H9 (cell line): Measurements from ENCODE around the gene HCN2. TPM values are rescaled to one million over a fixed set of nuclear protein-coding genes. Genes with fewer than 3 reads are reported as not detected.

Source experiments
- DNase-seq: peaks from one replicate; pipeline ENCODE4 v3.0.0-alpha.2; 2017
- H2AFZ ChIP-seq: one replicate; pipeline ENCODE4 v1.6.1; 2013; ENCODE audit warnings: mild to moderate bottlenecking, low read length, control low read depth, moderate library complexity
- H2AK5ac ChIP-seq: 2 replicates; pipeline ENCODE4 v1.6.1; 2013; ENCODE audit warnings: low read length, control low read depth, mixed read lengths; ENCODE audit not compliant: insufficient read length
- H2BK120ac ChIP-seq: one replicate; pipeline ENCODE4 v1.6.1; 2013; ENCODE audit warnings: low read depth, mild to moderate bottlenecking, low read length, control low read depth, inconsistent platforms; ENCODE audit not compliant: poor library complexity, severe bottlenecking
- H2BK12ac ChIP-seq: 2 replicates; pipeline ENCODE4 v1.6.1; 2013; ENCODE audit warnings: low read length, control low read depth, mixed read lengths, low read depth; ENCODE audit not compliant: insufficient read length
- H2BK15ac ChIP-seq: 2 replicates; pipeline ENCODE4 v1.6.1; 2013; ENCODE audit warnings: low read depth, low read length, control low read depth
- H2BK20ac ChIP-seq: one replicate; pipeline ENCODE4 v1.6.1; 2013; ENCODE audit warnings: low read depth, mild to moderate bottlenecking, low read length, control low read depth, inconsistent platforms; ENCODE audit not compliant: poor library complexity, severe bottlenecking
- H2BK5ac ChIP-seq: 2 replicates; pipeline ENCODE4 v1.6.1; 2013; ENCODE audit warnings: low read length, control low read depth, mixed read lengths; ENCODE audit not compliant: insufficient read length
- H3K14ac ChIP-seq: 2 replicates; pipeline ENCODE4 v1.6.1; 2013; ENCODE audit warnings: low read length, control low read depth; ENCODE audit not compliant: insufficient read depth
- H3K18ac ChIP-seq: 2 replicates; pipeline ENCODE4 v1.6.1; 2013; ENCODE audit warnings: low read depth, mild to moderate bottlenecking, mixed read lengths, low read length, control low read depth; ENCODE audit not compliant: insufficient read length
- H3K23ac ChIP-seq: 2 replicates; pipeline ENCODE4 v1.6.1; 2013; ENCODE audit warnings: low read length, control low read depth, mixed read lengths, low read depth; ENCODE audit not compliant: insufficient read length
- H3K23me2 ChIP-seq: 2 replicates; pipeline ENCODE4 v1.6.1; 2013; ENCODE audit warnings: low read depth, mild to moderate bottlenecking, mixed read lengths, low read length, control low read depth; ENCODE audit not compliant: insufficient read length, poor library complexity, severe bottlenecking
- H3K27ac ChIP-seq: 2 replicates; pipeline ENCODE4 v1.5.1; 2013; ENCODE audit warnings: low read length, control low read depth, mixed read lengths, low read depth; ENCODE audit not compliant: insufficient read length
- H3K27me3 ChIP-seq: 2 replicates; pipeline ENCODE4 v1.6.1; 2013; ENCODE audit warnings: low read length, control low read depth, inconsistent platforms; ENCODE audit not compliant: insufficient read depth
- H3K4ac ChIP-seq: 2 replicates; pipeline ENCODE4 v1.6.1; 2013; ENCODE audit warnings: low read depth, mild to moderate bottlenecking, control low read depth, inconsistent platforms, low read length, moderate library complexity
- H3K4me1 ChIP-seq: 2 replicates; pipeline ENCODE4 v1.6.1; 2013; ENCODE audit warnings: low read length, control low read depth, inconsistent platforms; ENCODE audit not compliant: insufficient read depth
- H3K4me2 ChIP-seq: 2 replicates; pipeline ENCODE4 v1.6.1; 2013; ENCODE audit warnings: low read length, control low read depth, mixed read lengths; ENCODE audit not compliant: insufficient read length, insufficient read depth
- H3K56ac ChIP-seq: 2 replicates; pipeline ENCODE4 v1.6.1; 2013; ENCODE audit warnings: low read depth, mild to moderate bottlenecking, mixed read lengths, low read length, control low read depth; ENCODE audit not compliant: insufficient read length
- H3K79me1 ChIP-seq: 2 replicates; pipeline ENCODE4 v1.6.1; 2013; ENCODE audit warnings: low read depth, mild to moderate bottlenecking, moderate library complexity, low read length, control low read depth, inconsistent platforms; ENCODE audit not compliant: insufficient read depth, poor library complexity, severe bottlenecking
- H3K79me2 ChIP-seq: 2 replicates; pipeline ENCODE4 v1.6.1; 2013; ENCODE audit warnings: low read length, control low read depth, inconsistent platforms; ENCODE audit not compliant: insufficient read depth
- H3K9ac ChIP-seq: 2 replicates; pipeline ENCODE4 v1.6.1; 2013; ENCODE audit warnings: low read length, control low read depth, mixed read lengths; ENCODE audit not compliant: insufficient read length; ENCODE audit errors: extremely low read depth
- H3K9me3 ChIP-seq: one replicate; pipeline ENCODE4 v1.6.1; 2013; ENCODE audit warnings: low read depth, low read length, inconsistent platforms; ENCODE audit not compliant: control insufficient read depth
- H3T11ph ChIP-seq: one replicate; pipeline ENCODE4 v1.6.1; 2013; ENCODE audit warnings: mild to moderate bottlenecking, low read length, control low read depth, inconsistent platforms
- H4K20me1 ChIP-seq: one replicate; pipeline ENCODE4 v1.6.1; 2013; ENCODE audit not compliant: control insufficient read depth, insufficient read length, insufficient read depth
- H4K5ac ChIP-seq: 2 replicates; pipeline ENCODE4 v1.6.1; 2013; ENCODE audit warnings: low read depth, mild to moderate bottlenecking, mixed read lengths, low read length, control low read depth; ENCODE audit not compliant: insufficient read length
- H4K8ac ChIP-seq: replicated peaks from 2 replicates; pipeline ENCODE4 v1.6.1; 2013; ENCODE audit warnings: low read length, control low read depth, mixed read lengths, low read depth; ENCODE audit not compliant: insufficient read length
- H4K91ac ChIP-seq: 2 replicates; pipeline ENCODE4 v1.6.1; 2013; ENCODE audit warnings: low read depth, mild to moderate bottlenecking, moderate library complexity, mixed read lengths, low read length, control low read depth; ENCODE audit not compliant: insufficient read length
- H3K27ac Mint-ChIP-seq, 3 experiments: 2 replicates in 2 of 3; 3 replicates in 1 of 3; pipeline ENCODE4 v1.8.0; 2020 to 2021; ENCODE audit warnings: mixed read lengths in 3 of 3, mild to moderate bottlenecking in 1 of 3, moderate library complexity in 1 of 3
- H3K27me3 Mint-ChIP-seq: 2 replicates; pipeline ENCODE4 v1.8.0; 2021; ENCODE audit warnings: low read depth, mild to moderate bottlenecking, moderate library complexity, mixed read lengths
- H3K36me3 Mint-ChIP-seq, 3 experiments: 2 replicates in 2 of 3; 3 replicates in 1 of 3; pipeline ENCODE4 v1.8.0; 2020 to 2021; ENCODE audit warnings: low read depth in 3 of 3, mixed read lengths in 3 of 3; ENCODE audit not compliant: insufficient read depth in 1 of 3
- H3K4me1 Mint-ChIP-seq, 2 experiments: 2 replicates each; pipeline ENCODE4 v1.8.0; 2020; ENCODE audit warnings: mixed read lengths in 2 of 2
- H3K4me3 Mint-ChIP-seq, 2 experiments: 2 replicates in 1 of 2; 3 replicates in 1 of 2; pipeline ENCODE4 v1.8.0; 2020 to 2021; ENCODE audit warnings: mild to moderate bottlenecking in 2 of 2, mixed read lengths in 2 of 2, moderate library complexity in 1 of 2
- H3K9me3 Mint-ChIP-seq, 2 experiments: 2 replicates in 1 of 2; 3 replicates in 1 of 2; pipeline ENCODE4 v1.8.0; 2020; ENCODE audit warnings: mild to moderate bottlenecking in 2 of 2, mixed read lengths in 2 of 2, moderate library complexity in 1 of 2
- WGBS: extraction: QIAGEN DNeasy Blood & Tissue Kit; methylation state at CpG from one replicate; pipeline ENCODE4 v1.1.7; 2013; ENCODE audit warnings: missing lambda C conversion rate, low lambda C conversion rate, mixed read lengths; ENCODE audit not compliant: insufficient read length; ENCODE audit errors: extremely low coverage; 5-methylcytosine and 5-hydroxymethylcytosine counted together
- total RNA-seq: library from RNA; stranded (reverse); gene quantifications from 2 replicates; pipeline ENCODE4 v1.2.1, GENCODE V29; 2021
- TF ChIP-seq, protein P1 (sequence below): fragments of 200-600 bp; sonication (generic); conservative IDR thresholded peaks from 3 replicates; pipeline ENCODE4 v1.8.0; 2021; ENCODE audit warnings: antibody characterized with exemption, mild to moderate bottlenecking

Gene HCN2
- total RNA-seq, 1 experiment from 2014 or later: 3.7 TPM

DNA sequence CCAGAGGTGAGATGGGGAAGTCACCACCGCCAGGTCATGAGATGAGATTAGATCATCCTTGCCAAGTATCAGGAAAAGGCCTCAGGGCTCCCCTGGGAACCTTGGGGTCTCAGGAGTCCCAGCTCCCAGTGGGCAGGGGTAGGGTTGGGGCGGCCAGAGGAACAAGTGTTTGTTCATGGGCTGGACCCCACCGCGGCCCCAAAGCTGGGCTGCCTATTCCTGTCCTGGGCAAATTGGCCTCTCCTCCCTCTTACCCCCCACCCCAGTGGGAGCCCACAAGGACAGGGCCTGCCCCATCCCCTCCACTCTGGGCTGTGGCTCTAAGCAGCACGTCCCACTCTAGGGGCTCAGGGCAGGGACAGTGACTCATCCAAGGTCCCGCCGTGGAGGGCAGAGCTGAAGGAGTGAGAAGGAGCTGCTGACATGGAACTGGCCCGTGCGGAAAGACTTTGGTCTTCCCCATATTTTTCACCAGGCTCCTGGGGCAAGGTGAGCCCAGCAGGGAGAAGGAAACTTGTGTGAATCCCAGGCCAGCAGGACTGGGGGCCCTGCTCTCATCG, 4.0 kb upstream of the HCN2 start:
- no peak for DNase-seq
- no peak overlapping the region for H2AFZ ChIP-seq
- H3K9ac ChIP-seq: no peak overlapping the region
- TF ChIP-seq, protein P1, sequence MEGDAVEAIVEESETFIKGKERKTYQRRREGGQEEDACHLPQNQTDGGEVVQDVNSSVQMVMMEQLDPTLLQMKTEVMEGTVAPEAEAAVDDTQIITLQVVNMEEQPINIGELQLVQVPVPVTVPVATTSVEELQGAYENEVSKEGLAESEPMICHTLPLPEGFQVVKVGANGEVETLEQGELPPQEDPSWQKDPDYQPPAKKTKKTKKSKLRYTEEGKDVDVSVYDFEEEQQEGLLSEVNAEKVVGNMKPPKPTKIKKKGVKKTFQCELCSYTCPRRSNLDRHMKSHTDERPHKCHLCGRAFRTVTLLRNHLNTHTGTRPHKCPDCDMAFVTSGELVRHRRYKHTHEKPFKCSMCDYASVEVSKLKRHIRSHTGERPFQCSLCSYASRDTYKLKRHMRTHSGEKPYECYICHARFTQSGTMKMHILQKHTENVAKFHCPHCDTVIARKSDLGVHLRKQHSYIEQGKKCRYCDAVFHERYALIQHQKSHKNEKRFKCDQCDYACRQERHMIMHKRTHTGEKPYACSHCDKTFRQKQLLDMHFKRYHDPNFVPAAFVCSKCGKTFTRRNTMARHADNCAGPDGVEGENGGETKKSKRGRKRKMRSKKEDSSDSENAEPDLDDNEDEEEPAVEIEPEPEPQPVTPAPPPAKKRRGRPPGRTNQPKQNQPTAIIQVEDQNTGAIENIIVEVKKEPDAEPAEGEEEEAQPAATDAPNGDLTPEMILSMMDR: no peak
- H2BK15ac ChIP-seq: no peak overlapping the region
- no peaks in the 10 kb centered on the region for H3K9me3 ChIP-seq
- no peak overlapping the region for H3K23ac ChIP-seq
- no peaks in the 10 kb centered on the region for H3K79me1 ChIP-seq
- no peak overlapping the region for H2BK5ac ChIP-seq
- H3K23me2 ChIP-seq: no peaks in the 10 kb centered on the region
- H3K79me2 ChIP-seq: no peaks in the 10 kb centered on the region
- H4K20me1 ChIP-seq: no peaks in the 10 kb centered on the region
- H3K56ac ChIP-seq: no peak overlapping the region
- no peak overlapping the region for H3K18ac ChIP-seq
- no CpG with 5 or more reads among the region's 10 CpGs for WGBS
- no peak overlapping the region for H2BK20ac ChIP-seq
- no peak overlapping the region for H3T11ph ChIP-seq
- no peak overlapping the region for H3K14ac ChIP-seq
- Mint-ChIP-seq H3K4me3 (no peak overlapping the region), H3K9me3 (no peaks in the 10 kb centered on the region), H3K4me1 (peaks cover 4 to 9% of the 10 kb centered on the region in 2 experiments), H3K27ac (0 out of 7 replicates have a peak overlapping the region, but pooled peaks of 1 of the 3 experiments have one; percentile 58), H3K36me3 (peaks cover 0 to 10% (median 7%) of the 10 kb centered on the region in 3 experiments; a peak in 4 of 7 replicates), H3K27me3 (peaks cover 16% of the 10 kb centered on the region)
- no peak overlapping the region for H4K91ac ChIP-seq
- H2AK5ac ChIP-seq: no peak overlapping the region
- no peak overlapping the region for H3K4me2 ChIP-seq
- H2BK12ac ChIP-seq: no peak overlapping the region
- H3K27ac ChIP-seq: no peak overlapping the region
- H3K4ac ChIP-seq: no peak overlapping the region
- peaks cover 7% of the 10 kb centered on the region; the same call in 1 of the 2 replicates for H3K27me3 ChIP-seq
- no peak overlapping the region for H2BK120ac ChIP-seq
- no peaks in the 10 kb centered on the region for H3K4me1 ChIP-seq
- no peak overlapping the region for H4K8ac ChIP-seq
- H4K5ac ChIP-seq: no peak overlapping the region
